IPS DF 6.9 (cell line): ENCODE data around the gene AVEN.
"Not testable (repeated sequence)": the region's sequence is repeated elsewhere in the genome, so short reads cannot be mapped to it uniquely, and the experiment has no call there.

ENCODE experiments used
- DNase-seq: peaks from one replicate; pipeline ENCODE4 v3.0.0-alpha.2; 2013; ENCODE audit warnings: low read depth, low spot score
- H3K27ac ChIP-seq: one replicate; pipeline ENCODE4 v1.5.1; 2013; ENCODE audit warnings: low read length, control low read depth
- H3K27me3 ChIP-seq: 2 replicates; pipeline ENCODE4 v1.6.1; 2013; ENCODE audit warnings: mild to moderate bottlenecking, low read length; ENCODE audit not compliant: control insufficient read depth, insufficient read depth
- H3K36me3 ChIP-seq: 2 replicates; pipeline ENCODE4 v1.6.1; 2013; ENCODE audit warnings: low read length; ENCODE audit not compliant: control insufficient read depth, insufficient read depth
- H3K4me1 ChIP-seq: 2 replicates; pipeline ENCODE4 v1.6.1; 2013; ENCODE audit warnings: low read length; ENCODE audit not compliant: control insufficient read depth, insufficient read depth
- H3K4me3 ChIP-seq: 2 replicates; pipeline ENCODE4 v1.5.1; 2013; ENCODE audit warnings: mild to moderate bottlenecking, low read length
- H3K9me3 ChIP-seq: 2 replicates; pipeline ENCODE4 v1.6.1; 2013; ENCODE audit warnings: low read length, inconsistent platforms; ENCODE audit not compliant: control insufficient read depth, insufficient read depth
- WGBS: extraction: QIAGEN DNeasy Blood & Tissue Kit; methylation state at CpG from one replicate; pipeline ENCODE4 v1.1.7; 2013; ENCODE audit warnings: mixed read lengths, missing lambda C conversion rate; ENCODE audit not compliant: insufficient read length, insufficient coverage; 5-methylcytosine and 5-hydroxymethylcytosine counted together

AVEN gene

DNA sequence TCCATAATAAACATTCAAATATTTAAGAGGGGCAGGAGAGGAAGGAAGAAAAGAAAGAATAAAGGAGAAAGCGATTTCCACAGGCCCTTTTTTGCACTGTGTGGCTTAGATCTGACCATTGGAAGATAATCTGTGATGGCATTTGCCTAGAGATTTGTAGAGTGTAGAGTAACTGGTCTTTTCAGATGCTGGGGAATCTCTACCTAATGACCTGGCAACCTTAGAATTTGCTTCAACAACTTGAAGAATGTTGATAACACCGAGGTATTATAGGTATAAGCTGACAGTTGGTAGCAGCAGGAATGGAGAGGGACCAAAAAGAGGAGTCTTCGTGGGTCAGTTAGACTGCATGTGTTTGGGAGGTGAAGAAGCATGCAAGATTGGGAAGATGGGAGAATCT is 20.9 kb upstream of the AVEN start:
- Histone ChIP-seq H3K36me3 (no peaks in the 10 kb centered on the region; the same call in 1 of the 2 replicates), H3K27ac (no peak overlapping the region), H3K9me3 (no peaks in the 10 kb centered on the region), H3K4me3 (no peak overlapping the region), H3K27me3 (no peaks in the 10 kb centered on the region), H3K4me1 (no peaks in the 10 kb centered on the region)
- DNase-seq: no peak
- WGBS: no CpG with 5 or more reads among the region's 3 CpGs

DNA sequence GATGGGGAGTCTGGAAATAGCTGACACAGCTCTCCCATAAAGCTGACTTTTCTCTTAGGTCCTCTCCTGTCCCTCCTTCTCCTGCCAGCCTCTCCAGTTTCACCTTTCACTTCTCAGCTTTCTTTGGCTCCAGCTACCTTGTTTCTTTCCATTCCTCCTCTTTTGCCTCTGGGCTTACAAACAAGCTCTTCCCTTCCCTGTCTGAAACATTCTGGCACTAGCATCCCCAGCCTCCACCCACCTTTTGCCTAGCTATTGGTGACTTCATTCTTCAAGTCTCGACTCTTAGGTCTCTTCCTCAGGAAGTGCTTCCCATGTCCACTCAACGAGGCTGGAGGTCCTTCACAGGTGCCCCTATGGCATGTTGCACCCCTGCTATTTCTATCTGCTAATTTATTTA is 20.5 kb upstream of the AVEN start:
- WGBS: no CpG with 5 or more reads among the region's 2 CpGs
- H3K27me3 ChIP-seq: no peaks in the 10 kb centered on the region
- H3K9me3 ChIP-seq: no peaks in the 10 kb centered on the region
- no peaks in the 10 kb centered on the region; the same call in 1 of the 2 replicates for H3K36me3 ChIP-seq
- no peaks in the 10 kb centered on the region for H3K4me1 ChIP-seq
- no peak overlapping the region for H3K4me3 ChIP-seq
- no peak for DNase-seq
- H3K27ac ChIP-seq: no peak overlapping the region

DNA sequence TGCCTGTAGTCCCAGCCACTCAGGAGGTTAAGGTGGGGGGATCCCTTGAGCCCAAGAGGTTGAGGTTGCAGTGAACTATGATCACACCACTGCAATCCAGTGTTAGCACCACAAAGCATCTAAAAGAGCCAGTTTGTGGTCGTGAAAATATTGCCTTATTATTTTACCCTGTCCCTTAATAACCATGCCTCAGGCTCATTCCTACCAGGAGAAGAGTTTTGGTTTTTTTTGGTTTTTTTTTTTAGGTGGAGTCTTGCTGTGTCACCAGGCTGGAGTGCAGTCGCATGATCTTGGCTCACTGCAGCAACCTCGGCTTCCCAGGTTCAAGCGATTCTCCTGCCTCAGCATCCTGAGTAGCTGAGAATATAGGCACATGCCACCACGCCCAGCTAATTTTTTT is 17.9 kb upstream of the AVEN start:
- Histone ChIP-seq H3K9me3 (no peaks in the 10 kb centered on the region), H3K36me3 (no peaks in the 10 kb centered on the region), H3K4me1 (no peaks in the 10 kb centered on the region), H3K4me3 (no peak overlapping the region), H3K27ac (no peak overlapping the region), H3K27me3 (no peaks in the 10 kb centered on the region)
- DNase-seq: no peak
- WGBS: no CpG with 5 or more reads among the region's 5 CpGs

DNA sequence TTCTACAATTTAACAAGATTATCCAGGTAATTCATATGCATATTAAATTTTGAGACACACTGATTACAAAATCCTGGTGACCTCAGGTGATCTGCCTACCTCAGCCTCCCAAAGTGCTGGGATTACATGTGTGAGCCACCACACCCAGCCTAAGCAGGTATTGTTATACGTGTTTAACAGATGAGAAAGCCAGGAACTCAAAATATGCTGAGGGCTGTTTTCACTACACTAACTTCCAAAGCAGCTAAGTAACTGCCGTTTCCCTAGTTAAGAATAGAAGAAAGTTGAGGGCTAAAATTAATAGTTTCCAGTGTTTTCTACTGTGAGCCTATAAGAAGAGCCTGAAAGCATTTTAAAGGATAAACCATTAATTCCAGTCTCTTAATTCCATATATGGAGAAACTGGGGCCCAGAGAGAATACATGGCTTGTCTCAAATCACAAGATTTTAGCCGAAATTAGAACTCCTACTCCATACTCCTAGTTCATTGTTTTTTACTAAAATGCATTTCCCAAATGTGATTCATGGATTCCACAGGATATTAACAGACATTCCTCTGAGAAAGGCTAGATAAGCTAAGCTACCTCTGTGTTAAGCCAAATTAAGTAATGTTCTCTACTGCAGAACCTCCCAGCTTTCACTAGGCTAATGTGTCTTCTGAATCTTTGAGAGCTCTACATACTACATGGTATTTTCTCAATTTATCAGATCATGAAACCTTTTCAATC is 17.0 kb upstream of the AVEN start:
- no peaks in the 10 kb centered on the region for H3K4me1 ChIP-seq
- H3K27ac ChIP-seq: no peak overlapping the region
- H3K36me3 ChIP-seq: no peaks in the 10 kb centered on the region
- no peaks in the 10 kb centered on the region for H3K27me3 ChIP-seq
- DNase-seq: no peak
- no CpG with 5 or more reads among the region's 3 CpGs for WGBS
- no peak overlapping the region for H3K4me3 ChIP-seq
- no peaks in the 10 kb centered on the region for H3K9me3 ChIP-seq

DNA sequence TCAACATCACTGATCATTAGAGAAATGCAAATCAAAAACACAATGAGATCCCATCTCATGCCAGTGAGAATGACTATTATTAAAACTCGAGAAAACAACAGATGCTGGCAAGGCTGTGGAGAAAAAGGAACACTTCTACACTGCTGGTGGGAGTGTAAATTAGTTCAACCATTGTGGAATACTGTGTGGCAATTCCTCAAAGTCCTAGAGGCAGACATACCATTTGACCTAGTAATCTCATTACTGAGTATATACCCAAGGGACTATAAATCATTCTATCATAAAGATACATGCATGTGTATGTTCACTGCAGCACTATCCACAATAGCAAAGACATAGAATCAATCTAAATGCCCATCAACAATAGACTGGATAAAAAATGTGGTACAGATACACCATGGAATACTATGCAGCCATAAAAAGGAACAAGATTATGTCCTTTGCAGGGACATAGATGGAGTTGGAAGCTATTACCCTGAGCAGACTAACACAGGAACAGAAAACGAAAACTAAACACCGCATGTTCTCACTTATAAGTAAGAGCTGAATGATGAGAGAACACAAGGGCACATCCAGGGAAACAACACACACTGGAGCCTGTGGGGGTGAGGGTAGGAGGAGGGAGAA is 15.2 kb upstream of the AVEN start:
- Histone ChIP-seq H3K4me1 (no peaks in the 10 kb centered on the region), H3K9me3 (no peaks in the 10 kb centered on the region), H3K27me3 (no peaks in the 10 kb centered on the region), H3K27ac (no peak overlapping the region), H3K36me3 (no peaks in the 10 kb centered on the region), H3K4me3 (no peak overlapping the region)
- no CpG with 5 or more reads among the region's 3 CpGs for WGBS
- no peak for DNase-seq

DNA sequence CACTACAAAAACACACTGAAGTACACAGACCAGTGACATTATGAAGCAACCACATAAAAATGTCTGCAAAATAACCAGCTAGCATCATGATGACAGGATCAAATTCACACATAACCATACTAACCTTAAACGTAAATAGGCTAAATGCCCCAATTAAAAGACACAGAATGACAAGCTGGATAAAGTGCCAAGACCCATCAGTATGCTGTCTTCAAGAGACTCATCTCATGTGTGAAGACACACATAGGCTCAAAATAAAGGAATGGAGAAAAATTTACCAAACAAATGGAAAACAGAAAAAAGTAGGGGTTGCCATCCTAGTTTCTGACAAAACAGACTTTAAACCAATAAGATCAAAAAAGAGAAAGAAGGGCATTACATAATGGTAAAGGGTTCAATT is 11.4 kb upstream of the AVEN start:
- H3K9me3 ChIP-seq, H3K4me1 ChIP-seq, H3K4me3 ChIP-seq, H3K27ac ChIP-seq, H3K36me3 ChIP-seq, H3K27me3 ChIP-seq, DNase-seq: not testable (repeated sequence)
- WGBS: no CpG with 5 or more reads among the region's 1 CpG

DNA sequence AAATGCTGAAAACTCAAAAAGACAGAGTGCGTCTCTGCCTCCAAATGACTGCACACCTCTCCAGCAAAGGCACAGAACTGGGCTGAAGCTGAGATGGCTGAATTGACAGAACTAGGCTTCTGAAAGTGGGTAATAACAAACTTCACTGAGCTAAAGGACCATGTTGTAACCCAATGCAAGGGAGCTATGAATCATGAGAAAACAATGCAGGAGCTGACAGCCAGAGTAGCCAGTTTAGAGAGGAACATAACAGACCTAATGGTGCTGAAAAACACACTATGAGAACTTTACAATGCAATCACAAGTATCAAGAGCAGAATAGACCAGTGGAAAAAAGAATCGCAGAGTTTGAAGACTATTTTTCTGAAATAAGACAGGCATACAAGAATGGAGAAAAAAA is 10.1 kb upstream of the AVEN start:
- Histone ChIP-seq H3K4me1 (no peaks in the 10 kb centered on the region), H3K27me3 (no peaks in the 10 kb centered on the region), H3K4me3 (no peak overlapping the region), H3K27ac (no peak overlapping the region), H3K9me3 (no peaks in the 10 kb centered on the region), H3K36me3 (no peaks in the 10 kb centered on the region)
- no CpG with 5 or more reads among the region's 2 CpGs for WGBS
- DNase-seq: no peak

DNA sequence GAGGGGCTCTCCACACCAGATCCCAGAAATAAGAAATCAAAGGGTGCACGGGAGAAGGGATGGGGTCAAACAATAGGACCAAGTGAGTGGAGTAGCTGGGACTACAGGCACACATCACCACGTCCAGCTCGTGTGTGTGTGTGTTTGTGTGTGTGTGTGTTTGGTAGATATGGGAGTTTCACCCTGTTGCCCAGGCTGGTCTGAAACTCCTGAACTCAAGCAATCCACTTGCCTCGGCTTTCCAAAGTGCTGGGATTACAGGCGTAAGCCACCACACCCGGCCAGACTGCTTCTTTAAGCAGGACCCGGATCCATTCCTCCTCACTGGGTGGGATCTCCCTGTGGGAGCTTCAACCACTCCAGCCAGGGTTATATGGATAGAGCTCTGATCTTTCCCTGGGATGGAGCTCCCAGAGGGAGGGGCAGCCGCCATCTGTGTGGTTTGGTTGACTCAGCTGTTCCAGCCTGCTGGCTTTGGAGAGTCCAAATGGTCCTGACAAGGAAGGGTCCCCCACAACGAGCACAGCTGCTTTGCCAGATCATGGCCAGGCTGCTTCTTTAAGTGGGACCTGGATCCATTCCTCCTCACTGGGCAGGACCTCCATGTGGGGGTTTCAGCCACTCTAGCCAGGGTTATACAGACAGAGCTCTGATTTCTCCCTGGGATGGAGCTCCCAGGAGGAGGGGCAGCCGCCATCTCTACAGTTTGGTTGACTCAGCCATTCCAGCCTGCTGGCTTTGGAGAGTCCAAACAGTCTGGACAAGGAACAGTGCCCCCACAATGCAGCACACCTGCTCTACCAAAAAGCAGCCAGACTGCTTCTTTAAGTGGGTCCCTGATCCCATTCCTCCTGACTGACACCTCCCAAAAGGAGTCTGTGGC is 9.1 kb upstream of the AVEN start:
- Histone ChIP-seq H3K36me3 (no peaks in the 10 kb centered on the region), H3K4me3 (no peak overlapping the region), H3K27me3 (no peaks in the 10 kb centered on the region), H3K9me3 (no peaks in the 10 kb centered on the region), H3K27ac (no peak overlapping the region), H3K4me1 (no peaks in the 10 kb centered on the region)
- no peak for DNase-seq
- no CpG with 5 or more reads among the region's 10 CpGs for WGBS

DNA sequence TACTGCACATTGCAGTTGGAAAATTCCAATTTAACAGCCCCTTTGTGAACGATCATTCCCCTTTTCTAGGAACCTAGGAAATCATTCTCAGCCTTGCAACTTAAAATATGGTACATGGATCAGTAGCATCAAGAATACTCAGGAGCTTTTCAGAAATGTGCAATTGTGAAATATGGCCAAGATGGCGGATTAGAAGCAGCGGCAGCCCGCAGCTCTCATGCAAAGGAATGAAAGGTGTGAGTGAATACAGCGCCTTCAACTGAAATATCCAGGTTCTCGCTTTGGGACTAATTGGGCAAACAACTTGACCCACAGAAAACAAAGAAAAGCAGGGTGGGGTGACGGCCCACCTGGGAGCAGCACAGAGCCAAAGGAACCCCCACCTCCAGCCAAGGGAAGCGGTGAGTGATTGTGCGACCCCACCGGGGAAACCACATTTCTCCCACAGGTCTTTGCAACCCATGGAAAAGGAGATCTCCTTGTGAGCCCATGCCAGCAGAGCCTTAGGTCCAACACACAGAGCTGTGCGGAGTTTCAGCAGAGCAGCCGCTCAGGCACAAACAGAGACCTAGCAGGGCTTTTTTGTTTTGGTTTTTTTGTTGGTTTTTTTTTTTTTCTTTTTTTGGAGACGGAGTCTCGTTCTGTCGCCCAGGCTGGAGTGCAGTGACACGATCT is 7.6 kb upstream of the AVEN start:
- Histone ChIP-seq H3K27me3 (no peaks in the 10 kb centered on the region), H3K4me3 (no peak overlapping the region), H3K27ac (no peak overlapping the region), H3K36me3 (no peaks in the 10 kb centered on the region), H3K4me1 (no peaks in the 10 kb centered on the region), H3K9me3 (no peaks in the 10 kb centered on the region)
- no peak for DNase-seq
- no CpG with 5 or more reads among the region's 16 CpGs for WGBS

DNA sequence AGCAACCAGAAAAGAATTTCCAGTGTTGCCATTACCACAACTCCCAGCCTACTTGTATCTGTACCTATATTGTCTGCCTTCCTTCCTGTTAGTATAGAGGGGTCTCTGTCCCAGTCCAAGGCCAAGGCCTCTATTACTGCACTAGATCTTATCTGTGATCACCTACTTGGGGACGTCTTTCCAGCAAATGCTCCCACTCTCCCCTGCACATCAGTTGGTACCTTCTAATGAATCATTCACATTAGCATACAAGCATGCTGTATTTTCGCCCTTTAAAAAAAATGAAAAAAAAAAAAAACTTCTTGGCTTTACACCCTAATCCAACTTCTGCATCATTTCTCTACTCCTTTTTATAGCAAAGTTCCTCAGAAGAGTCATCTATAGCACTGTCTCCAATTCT is 4.8 kb upstream of the AVEN start:
- WGBS: no CpG with 5 or more reads among the region's 2 CpGs

More for the DNA sequence above, 4.8 kb upstream of the AVEN start:
- Histone ChIP-seq H3K9me3 (no peaks in the 10 kb centered on the region), H3K36me3 (no peaks in the 10 kb centered on the region), H3K27me3 (peaks cover 8% of the 10 kb centered on the region; the same call in 1 of the 2 replicates), H3K4me3 (no peak overlapping the region), H3K4me1 (no peaks in the 10 kb centered on the region), H3K27ac (no peak overlapping the region)
- no peak for DNase-seq
